Colonic mucosa (tissue), 4 donors: ENCODE data around the gene MMP7. TPM values are rescaled to one million over a fixed set of nuclear protein-coding genes. Genes with fewer than 3 reads are reported as not detected.

Source experiments
- DNase-seq: peaks from one replicate; pipeline ENCODE4 v3.0.0-alpha.2; 2020
- H3K27ac ChIP-seq: fragments of 200-600 bp; one replicate; pipeline ENCODE4 v1.8.0; 2021
- H3K27me3 ChIP-seq: fragments of 200-600 bp; one replicate; pipeline ENCODE4 v1.8.0; 2021
- H3K36me3 ChIP-seq: fragments of 200-600 bp; one replicate; pipeline ENCODE4 v1.8.0; 2021
- H3K4me1 ChIP-seq: fragments of 200-600 bp; one replicate; pipeline ENCODE4 v1.8.0; 2021; ENCODE audit warnings: mild to moderate bottlenecking
- H3K4me3 ChIP-seq: fragments of 200-600 bp; one replicate; pipeline ENCODE4 v1.8.0; 2021
- H3K9ac ChIP-seq, 2 donors: one replicate each; pipeline ENCODE4 v1.7.0; 2013; ENCODE audit warnings: control low read depth in 2 of 2, low read depth in 2 of 2, low read length in 2 of 2
- H3K9me3 ChIP-seq: fragments of 200-600 bp; one replicate; pipeline ENCODE4 v1.8.0; 2021
- CTCF ChIP-seq: fragments of 200-600 bp; IDR thresholded peaks from one replicate; pipeline ENCODE4 v1.8.0; 2022; ENCODE audit warnings: antibody characterized with exemption, mild to moderate bottlenecking
- intact Hi-C: fragments of 100-400 bp; cut with DNase I; formaldehyde crosslinking; loops from one replicate; pipeline ENCODE4 v1.14.1; 2022
- total RNA-seq, 2 donors: library from RNA; stranded (reverse); fragmentation: NEBNext Ultra II Directional in 1 of 2; extraction: Animal tissue kit (Norgen Biotek cat#: 25700) in 1 of 2; gene quantifications; one replicate each; pipeline ENCODE4 v1.2.1, GENCODE V29; 2021
- donor health status: healthy.
- donor health status: DM: no; HTN: no; CAD: no.
- donor health status: DM: no; HTN: no; CAD: no.

Gene MMP7
- total RNA-seq, 2 donors from 2014 or later: 0.29 to 1.4 TPM

GRCh38 chr11:102473543-102473942 is 57.0 kb downstream of the MMP7 start:
- no peak overlapping the region for H3K9ac ChIP-seq
- H3K4me1 ChIP-seq: no peaks in the 10 kb centered on the region
- H3K27ac ChIP-seq: peak overlapping the region; percentile 34
- no peak for TF ChIP-seq CTCF
- H3K27me3 ChIP-seq: no peaks in the 10 kb centered on the region
- H3K9me3 ChIP-seq: no peaks in the 10 kb centered on the region
- peak; percentile 93 for DNase-seq
- H3K36me3 ChIP-seq: no peaks in the 10 kb centered on the region
- no peak overlapping the region for H3K4me3 ChIP-seq
- intact Hi-C loops: no loop called here

GRCh38 chr11:102472127-102472526 is 58.4 kb downstream of the MMP7 start:
- peaks cover 6% of the 10 kb centered on the region for H3K4me1 ChIP-seq
- H3K4me3 ChIP-seq: no peak overlapping the region
- no peaks in the 10 kb centered on the region for H3K27me3 ChIP-seq
- H3K9ac ChIP-seq: no peak overlapping the region
- intact Hi-C loops: no loop called here
- no peak for DNase-seq
- no peaks in the 10 kb centered on the region for H3K9me3 ChIP-seq
- H3K36me3 ChIP-seq: no peaks in the 10 kb centered on the region
- no peak for TF ChIP-seq CTCF
- no peak overlapping the region for H3K27ac ChIP-seq

GRCh38 chr11:102471474-102471873 is 59.1 kb downstream of the MMP7 start:
- intact Hi-C loops: no loop called here
- Histone ChIP-seq H3K4me3 (no peak overlapping the region), H3K27ac (no peak overlapping the region), H3K9me3 (no peaks in the 10 kb centered on the region), H3K9ac (no peak overlapping the region), H3K4me1 (peaks cover 6% of the 10 kb centered on the region), H3K27me3 (no peaks in the 10 kb centered on the region), H3K36me3 (no peaks in the 10 kb centered on the region)
- DNase-seq: no peak
- no peak for TF ChIP-seq CTCF

Other genes with a start within 250 kb of the MMP7 start
- gene BIRC3, start 213.3 kb downstream of the MMP7 start, total RNA-seq: 10 to 100 TPM; 14.8 to 66.3 TPM
- gene BIRC2, start 183.5 kb downstream of the MMP7 start, total RNA-seq: 10 to 100 TPM; 34.1 to 59.5 TPM
- 100 to 1,000 TPM; 126 to 175 TPM for gene TMEM123, start 78.0 kb downstream of the MMP7 start, total RNA-seq
- not detected for gene MMP20, start 94.6 kb upstream of the MMP7 start, total RNA-seq
- gene MMP27, start 175.0 kb upstream of the MMP7 start, total RNA-seq: under 1 TPM in 1 of 2 donors, not detected in 1; 0.16 TPM
- gene MMP8, start 194.2 kb upstream of the MMP7 start, total RNA-seq: not detected
- gene MMP10, start 249.9 kb upstream of the MMP7 start, total RNA-seq: under 1 TPM in 1 of 2 donors, not detected in 1; 0.40 TPM